Stimulated activated CD8-positive, alpha-beta memory T cell treated with anti-CD3 and anti-CD28 coated beads, Interleukin-15, amount 100 ng/mL, for 4 hours (primary cell): ENCODE measurements around the gene MAP2K6.

Source experiments
- DNase-seq, 2 donors: peaks; one replicate each; pipeline ENCODE4 v3.0.0-alpha.2; 2020; ENCODE audit warnings: low read depth in 2 of 2

MAP2K6 gene

GRCh38 chr17:69427486-69428197, 13.1 kb downstream of the MAP2K6 start:
- DNase-seq = no peak

DNA sequence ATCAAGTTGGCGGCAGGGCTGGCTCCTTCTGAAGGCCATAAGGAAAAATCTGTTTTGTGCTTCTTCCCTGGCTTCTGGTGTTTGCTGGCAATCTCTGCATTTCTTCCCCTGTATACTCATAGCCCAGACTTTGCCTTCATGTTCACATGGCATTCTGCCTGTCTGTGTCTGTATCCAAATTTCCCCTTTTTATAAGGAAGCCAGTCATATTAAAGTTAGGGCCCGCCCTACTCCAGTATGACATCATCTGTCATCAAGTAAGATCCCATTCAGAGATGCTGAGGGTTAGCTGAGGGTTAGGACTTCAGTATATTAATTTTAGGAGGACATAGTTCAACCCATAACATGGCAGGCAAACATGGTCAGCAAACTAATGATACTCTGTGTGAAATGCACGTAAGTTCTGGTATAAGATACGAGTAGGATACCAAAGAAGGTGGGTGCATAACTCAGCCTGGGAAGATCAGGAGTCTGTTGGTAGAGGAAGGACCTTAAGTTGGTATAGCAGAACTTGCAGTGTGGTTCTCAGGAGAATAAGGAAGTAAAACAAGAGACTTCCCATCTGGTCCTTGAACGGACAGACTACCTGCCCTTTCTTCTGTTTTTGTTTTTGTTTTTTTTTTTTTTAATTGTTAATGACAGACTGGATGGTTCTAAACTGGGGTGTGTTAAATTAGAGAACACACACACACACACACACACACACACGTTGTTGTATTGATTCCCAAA, 13.9 kb downstream of the MAP2K6 start:
- DNase-seq = no peak

GRCh38 chr17:69430488-69430887, 16.0 kb downstream of the MAP2K6 start:
- DNase-seq = no peak

DNA sequence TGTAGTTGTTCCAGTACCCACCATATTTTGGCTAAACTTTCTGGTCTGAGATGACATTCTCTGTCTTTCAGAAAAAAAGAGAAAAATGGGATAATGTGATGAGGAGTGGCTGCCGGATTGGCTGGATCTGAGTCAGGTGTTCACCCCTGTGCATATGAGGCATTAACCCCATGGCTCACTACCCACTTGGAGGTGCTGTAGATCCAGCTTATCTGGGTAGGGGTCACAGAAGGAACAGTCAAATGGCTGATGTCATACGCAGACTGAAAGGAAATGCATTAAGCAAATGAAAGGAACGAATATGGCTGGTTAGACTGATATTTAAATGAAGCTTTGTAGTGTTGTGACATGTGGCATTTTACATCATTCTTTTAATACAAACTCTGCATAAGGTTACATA, 17.3 kb downstream of the MAP2K6 start:
- no peak for DNase-seq

GRCh38 chr17:69433093-69433492, 18.6 kb downstream of the MAP2K6 start:
- no peak for DNase-seq

DNA sequence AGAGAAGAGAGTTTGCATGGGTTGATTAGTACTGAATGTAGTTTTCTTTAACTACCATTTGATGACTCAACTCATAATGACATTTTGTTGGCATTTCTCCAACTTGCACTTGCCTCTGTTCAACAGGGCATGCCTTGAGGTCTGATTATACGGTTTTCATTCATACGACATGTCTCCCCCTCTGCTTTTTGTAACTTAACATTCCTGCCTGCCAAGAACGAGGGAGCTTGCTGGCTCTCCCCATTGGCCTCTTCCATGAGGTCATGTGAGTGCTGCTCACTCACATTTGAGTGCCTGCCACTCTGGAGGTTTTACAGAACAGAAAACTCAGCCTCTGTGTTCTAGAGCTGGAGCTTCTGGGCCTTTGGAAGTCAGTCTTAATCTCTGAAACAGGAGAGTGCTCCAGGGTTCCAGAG, 19.7 kb downstream of the MAP2K6 start:
- no peak for DNase-seq

- no peak for DNase-seq
These were observed 21.6 kb downstream of the MAP2K6 start for GRCh38 chr17:69435971-69436696.

GRCh38 chr17:69437475-69437874, 23.0 kb downstream of the MAP2K6 start:
- no peak for DNase-seq

- DNase-seq = no peak
These were observed 24.3 kb downstream of the MAP2K6 start for GRCh38 chr17:69438776-69439175.

- no peak for DNase-seq
These were observed 26.7 kb downstream of the MAP2K6 start for GRCh38 chr17:69441179-69441578.

GRCh38 chr17:69443138-69443537, 28.6 kb downstream of the MAP2K6 start:
- DNase-seq = no peak

- no peak for DNase-seq
These were observed 29.5 kb downstream of the MAP2K6 start for GRCh38 chr17:69444023-69444422.

GRCh38 chr17:69445132-69445531, 30.6 kb downstream of the MAP2K6 start:
- no peak for DNase-seq

DNA sequence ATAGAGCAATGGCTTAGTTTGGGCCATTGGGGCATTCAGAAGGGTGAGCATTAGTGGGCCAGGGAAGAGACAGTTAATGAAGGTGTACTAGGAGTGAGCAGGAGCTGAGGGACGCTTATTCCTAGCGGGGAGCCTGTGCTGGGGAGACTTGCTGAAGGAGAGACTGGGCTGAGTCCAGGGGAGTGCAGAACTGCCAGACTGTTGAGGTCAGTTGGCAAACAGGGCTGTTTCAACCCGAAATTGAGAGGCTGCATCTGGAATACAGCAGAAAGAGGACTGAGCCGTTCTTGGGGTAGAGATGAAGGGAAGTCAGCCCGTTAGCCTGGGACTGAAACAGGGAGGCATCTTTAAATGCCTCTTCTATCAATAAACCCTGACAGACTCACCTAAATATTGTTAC, 33.2 kb downstream of the MAP2K6 start:
- no peak for DNase-seq

DNA sequence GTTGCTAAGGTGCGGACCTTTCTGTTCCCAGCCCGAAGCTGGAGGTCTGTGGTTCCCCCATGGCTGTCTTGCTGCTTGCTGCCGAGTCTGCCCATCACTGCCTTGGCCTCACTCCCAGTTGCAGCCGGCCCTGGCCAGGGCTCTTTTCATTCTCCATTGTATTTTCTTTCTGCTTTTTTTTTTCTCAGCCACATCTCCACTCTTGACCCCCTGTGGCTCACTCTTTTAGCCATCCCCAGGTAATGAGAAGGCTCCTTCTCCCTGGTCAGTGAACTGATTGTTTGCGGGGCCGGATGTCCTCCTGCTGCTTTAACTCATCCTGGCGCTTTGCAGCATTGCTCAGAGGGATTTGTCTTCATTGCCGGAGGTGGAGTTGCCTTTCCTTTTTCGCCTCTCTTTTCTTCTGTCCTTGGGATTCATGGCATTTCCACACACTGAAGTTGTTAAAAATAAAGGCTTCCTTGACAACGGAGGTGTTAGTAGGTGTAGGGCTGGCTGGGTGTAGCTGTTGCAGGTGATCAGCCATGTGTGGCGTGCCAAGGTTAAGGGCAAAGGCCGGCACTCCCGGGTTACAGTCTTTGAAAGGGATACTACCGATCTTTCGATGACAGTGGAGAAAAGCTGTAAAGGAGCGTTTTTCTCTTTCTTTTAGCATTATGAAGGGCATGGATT, 34.1 kb downstream of the MAP2K6 start:
- DNase-seq = no peak

DNA sequence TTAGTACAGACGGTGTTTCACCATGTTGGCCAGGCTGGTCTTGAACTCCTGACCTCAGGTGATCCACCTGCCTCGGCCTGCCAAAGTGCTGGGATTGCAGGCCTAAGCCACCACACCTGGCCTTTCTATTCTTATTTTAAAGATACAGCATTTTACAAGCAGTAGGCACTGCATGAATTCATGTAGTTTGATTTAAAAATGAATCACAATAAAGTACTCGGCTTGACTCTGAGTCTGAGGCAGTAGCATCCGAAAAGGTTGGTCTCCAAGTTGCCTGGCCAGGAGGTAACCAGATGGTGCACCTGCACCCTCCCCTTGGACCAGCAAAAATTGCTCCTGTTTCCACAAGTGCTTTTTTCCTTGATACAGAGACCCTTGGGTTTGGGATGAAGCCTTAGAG, 35.6 kb downstream of the MAP2K6 start:
- no peak for DNase-seq

GRCh38 chr17:69450918-69451317, 36.4 kb downstream of the MAP2K6 start:
- no peak for DNase-seq

GRCh38 chr17:69451416-69452394, 37.2 kb downstream of the MAP2K6 start:
- DNase-seq = no peak

DNA sequence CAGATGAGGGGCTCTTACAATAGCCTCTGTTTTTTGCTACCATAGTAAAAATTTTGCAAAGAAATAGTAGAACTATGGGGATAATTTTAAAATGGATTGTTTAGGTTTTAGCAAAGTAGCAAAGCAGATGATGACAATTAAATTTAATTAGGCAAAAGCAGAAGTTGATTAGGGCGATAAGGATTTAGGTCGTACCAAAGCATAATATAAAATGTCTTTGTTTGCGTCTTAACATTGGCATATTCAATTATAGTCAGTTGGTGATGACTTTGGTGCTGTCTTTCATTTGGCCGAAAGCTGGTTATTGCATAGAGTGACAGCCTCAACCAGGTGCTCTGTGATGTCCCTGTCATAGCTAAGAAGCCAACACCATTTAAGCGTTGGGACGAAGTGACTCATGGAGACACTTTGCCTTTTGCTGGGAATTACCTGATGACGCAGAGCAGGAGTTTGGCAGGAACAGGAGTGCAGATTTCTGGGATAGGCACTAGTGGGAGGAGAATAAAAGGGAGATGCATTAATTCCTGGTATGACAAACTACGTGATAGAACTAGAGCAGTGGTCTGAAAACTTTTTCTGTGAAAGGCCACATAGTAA, 38.3 kb downstream of the MAP2K6 start:
- DNase-seq = no peak

GRCh38 chr17:69454051-69454450, 39.6 kb downstream of the MAP2K6 start:
- DNase-seq = no peak

DNA sequence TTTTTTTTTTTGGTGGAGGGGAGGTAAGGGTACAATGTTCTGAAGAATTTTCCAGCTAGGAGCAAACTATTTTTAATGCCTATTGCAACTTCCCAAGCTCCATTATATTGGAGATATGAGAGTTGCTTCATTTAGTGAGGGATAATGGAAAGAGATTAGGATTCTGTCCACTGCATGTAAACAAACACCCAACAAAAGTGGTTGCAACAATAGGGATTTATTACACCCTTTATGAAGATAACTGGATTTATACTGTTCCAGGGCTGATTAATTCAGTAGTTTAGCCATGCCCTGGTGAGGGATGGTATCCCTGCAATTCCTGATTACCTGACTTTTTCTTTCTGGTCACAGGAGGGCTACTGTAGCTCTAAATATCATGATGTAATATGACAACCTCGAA, 40.5 kb downstream of the MAP2K6 start:
- DNase-seq = no peak
